Measurements from ENCODE around the gene RAD23A. TPM values are rescaled to one million over a fixed set of nuclear protein-coding genes. Genes with fewer than 3 reads are reported as not detected.

Gene RAD23A
- total and polyA plus RNA-seq, 2 donors (not counting 3 experiments of a cell fraction or from before 2014, with no cell fraction given) = 66.9 to 102 TPM

GRCh38 chr19:12995596-12996405 lies 50.1 kb downstream of the RAD23A start:
- no peaks in the 10 kb centered on the region for H3K9me1 ChIP-seq (replicated peaks; ENCODE audit: control insufficient read depth, extremely low read depth, insufficient read depth, low read length)

More at GRCh38 chr19:12995596-12996405, 50.1 kb downstream of the RAD23A start:
- BruUV-seq (replicated peaks) = no TSS peak
- Histone ChIP-seq H3K27ac (ENCODE audit: insufficient read depth, low read depth, low read length) (no peak overlapping the region), H3K9me3 (replicated peaks; ENCODE audit: control insufficient read depth, insufficient read depth, low read length) (no peaks in the 10 kb centered on the region), H3K4me3 (replicated peaks in 1 of 3; ENCODE audit: insufficient read depth in 1 of 3, low read depth in 1 of 3, low read length in 3 of 3) (peak overlapping the region; percentile 2 to 85 (median 36)), H3K9ac (replicated peaks; ENCODE audit: extremely low read depth, insufficient read depth, low read length) (no peak overlapping the region), H2AFZ (ENCODE audit: low read depth, low read length) (peak overlapping the region; percentile 47), H4K20me1 (replicated peaks; ENCODE audit: control insufficient read depth, extremely low read depth, insufficient read depth, low read length) (no peaks in the 10 kb centered on the region), H3K4me1 (ENCODE audit: control insufficient read depth, extremely low read depth, insufficient read depth, low read length) (peaks cover 5% of the 10 kb centered on the region), H3K79me2 (ENCODE audit: control insufficient read depth, insufficient read depth, low read length) (no peaks in the 10 kb centered on the region), H3K27me3 (ENCODE audit: control insufficient read depth in 2 of 2, insufficient read depth in 2 of 2, low read length in 2 of 2) (no peaks in the 10 kb centered on the region), H3K36me3 (ENCODE audit: control insufficient read depth in 2 of 2, extremely low read depth in 1 of 2, insufficient read depth in 2 of 2, low read length in 2 of 2) (peaks cover 0 to 3% of the 10 kb centered on the region in 2 experiments), H3K4me2 (ENCODE audit: insufficient read depth, low read length) (peak overlapping the region; percentile 18)
- intact Hi-C loops (cut with micrococcal nuclease) = loop anchor here (1.0 to 2.0 kb wide), 2 partner anchors 17 to 66 kb away; no protein-coding TSS in a partner anchor
- POLR2A ChIA-PET = no interaction called here
- CTCF ChIA-PET = interaction anchor here (1.0 to 3.7 kb wide), 6 partner anchors 10 to 98 kb away, joined by 3 to 24 read pairs (median 4); no protein-coding TSS in a partner anchor
- DNase-seq (ENCODE audit: low read depth, low spot score) (peak; percentile 31), FAIRE-seq (no peak)
- dilution Hi-C loops (cut with MboI; ENCODE audit: extremely low pct_ligation_motif_present, low sequenced_read_pairs) = no loop called here
- no peak for TF ChIP-seq JUN (IDR thresholded peaks at IDR 0.05; ENCODE audit: borderline replicate concordance, insufficient read depth, insufficient read length, low read depth)
- TF ChIP-seq POLR2A (IDR thresholded peaks at IDR 0.05; ENCODE audit: low read depth, low read length) = no peak
- TF ChIP-seq POLR2AphosphoS5 (IDR thresholded peaks at IDR 0.05; ENCODE audit: insufficient read depth, low read depth, low read length) = no peak
- no peak for TF ChIP-seq GATA2 (IDR thresholded peaks at IDR 0.05; ENCODE audit: insufficient read depth, insufficient read length, low read depth, low read length)
- TF ChIP-seq MAX (IDR thresholded peaks at IDR 0.05; ENCODE audit: insufficient read depth, insufficient read length) = no peak
- no peak for TF ChIP-seq EZH2 (IDR thresholded peaks at IDR 0.05; ENCODE audit: borderline replicate concordance, low read depth, low read length, severe bottlenecking)
- no peak for TF ChIP-seq MYC (IDR thresholded peaks at IDR 0.05; ENCODE audit: low read depth, low read length)
